GM18498 (cell line): ENCODE data around the gene CST3.
"Not testable (repeated sequence)": the region's sequence is repeated elsewhere in the genome, so short reads cannot be mapped to it uniquely, and the experiment has no call there.

Source experiments
- ATAC-seq: cut with Tn5 transposase; IDR thresholded peaks from one replicate; pipeline ENCODE4 v1.9.1; 2021; ENCODE audit warnings: mild to moderate bottlenecking, moderate library complexity; ENCODE audit not compliant: unreplicated experiment

The CST3 gene

DNA sequence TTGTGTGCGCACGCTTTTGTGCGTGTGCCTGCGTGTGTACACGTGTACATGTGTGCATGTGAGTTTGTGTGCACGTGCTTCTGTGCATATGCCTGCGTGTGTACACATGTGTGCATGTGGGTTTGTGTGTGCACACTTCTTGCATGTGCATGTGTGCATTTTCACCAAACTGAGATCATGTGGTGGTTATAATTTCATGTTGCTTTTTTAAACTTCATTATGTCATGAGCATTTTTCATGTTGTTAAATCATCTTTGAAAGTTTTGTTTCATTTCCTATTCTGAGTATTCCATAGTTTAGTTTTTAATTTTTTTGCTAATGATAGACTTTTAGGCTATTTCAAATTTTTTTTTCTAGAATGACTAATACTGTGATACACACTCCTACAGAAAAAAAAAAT lies 6.4 kb upstream of the CST3 start:
- ATAC-seq: no peak

DNA sequence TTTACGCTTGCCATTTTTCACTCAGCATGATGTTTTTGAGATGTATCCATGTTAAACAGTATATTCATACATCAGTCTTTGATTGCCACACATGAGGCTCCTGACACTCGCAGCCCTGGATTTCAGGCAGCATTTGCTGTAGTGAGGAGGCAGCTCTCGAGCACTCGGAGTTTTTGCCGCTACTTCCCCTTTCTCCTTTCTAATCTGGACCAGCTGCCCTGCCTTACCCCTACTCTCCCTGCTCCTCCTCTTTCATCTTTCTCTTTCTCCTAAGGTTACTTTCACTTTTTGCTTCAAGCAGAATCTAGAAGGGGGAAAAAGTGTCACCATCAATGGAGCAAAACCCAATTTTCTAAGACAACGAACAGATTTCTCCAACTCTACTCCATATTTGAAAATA lies 5.9 kb upstream of the CST3 start:
- ATAC-seq: no peak

GRCh38 chr20:23641936-23642751 lies 4.4 kb upstream of the CST3 start:
- no peak for ATAC-seq

DNA sequence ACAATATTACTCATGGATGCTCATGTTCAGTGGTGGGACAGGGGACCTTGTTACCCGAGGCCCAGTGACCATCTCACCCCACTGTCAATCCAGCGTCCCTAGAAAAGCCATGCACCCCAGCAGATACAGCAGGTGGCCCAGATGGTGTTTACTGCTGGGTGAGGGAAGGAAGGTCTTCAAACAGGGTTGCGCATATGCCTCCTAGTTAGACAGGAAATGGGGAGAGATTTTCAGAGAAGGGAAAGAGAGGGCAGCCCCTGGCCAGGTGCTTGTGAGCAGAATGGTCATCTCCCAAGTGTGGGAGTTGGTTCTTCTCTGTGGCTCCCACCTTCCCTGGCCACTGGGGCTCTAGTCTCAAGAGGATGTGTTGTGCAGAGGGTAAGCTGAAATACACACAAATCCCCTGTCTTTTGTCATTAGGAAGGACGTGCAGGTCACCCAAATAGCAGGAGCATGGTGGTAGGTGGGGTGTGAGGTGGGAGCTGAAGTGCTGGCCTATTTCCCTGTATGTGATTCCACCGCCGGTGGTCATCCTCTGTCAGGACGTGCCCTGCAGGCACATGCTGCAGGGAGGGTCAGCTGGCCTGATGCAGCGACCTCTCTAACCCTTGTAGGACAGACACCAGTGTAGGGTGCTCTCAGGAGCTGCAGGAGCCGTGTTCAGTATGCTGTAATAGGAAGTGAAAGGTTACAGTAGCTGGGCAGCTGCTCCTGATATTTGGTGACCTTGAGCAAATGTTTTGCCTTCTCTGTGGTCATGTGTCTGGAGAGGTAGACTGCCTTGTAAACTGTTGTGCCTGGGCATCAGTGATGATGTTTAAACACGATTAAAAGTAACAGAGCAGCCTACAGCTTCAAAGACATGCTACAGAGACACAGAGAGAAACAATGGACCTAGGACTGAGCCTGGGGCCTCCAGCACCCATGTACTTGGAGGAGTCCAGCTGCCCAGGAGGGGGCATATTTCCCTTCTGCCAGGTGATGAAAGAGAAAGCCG lies 3.2 kb upstream of the CST3 start:
- no peak for ATAC-seq

DNA sequence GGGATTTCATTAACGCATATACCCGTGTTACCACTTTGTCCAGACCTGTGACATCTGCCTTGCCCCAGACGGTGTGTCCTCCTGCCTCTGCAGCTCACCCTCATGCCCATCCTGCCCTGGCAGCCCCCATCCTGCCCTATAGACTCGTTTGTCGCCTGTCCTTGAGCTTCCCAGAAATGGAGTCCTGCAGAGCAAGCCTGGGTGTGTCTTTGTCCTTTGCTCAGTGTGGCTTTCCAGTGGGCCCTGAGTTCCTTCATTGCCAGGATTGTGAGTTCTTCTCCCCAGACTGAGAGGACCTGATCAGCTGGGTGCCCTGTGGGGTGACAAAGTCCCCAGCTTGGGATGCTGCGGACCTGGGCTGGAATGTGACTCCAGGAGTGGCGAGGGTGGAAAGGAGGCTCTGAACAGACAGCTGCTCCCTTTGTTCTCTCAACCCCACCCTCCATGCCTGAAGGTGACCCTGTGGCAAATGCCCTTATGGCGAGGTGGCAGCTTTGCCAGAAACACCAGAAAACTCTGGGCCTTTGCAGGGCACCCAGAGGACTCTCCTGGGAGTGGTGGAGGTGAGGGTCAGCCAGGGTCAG lies 2.4 kb upstream of the CST3 start:
- ATAC-seq: no peak

DNA sequence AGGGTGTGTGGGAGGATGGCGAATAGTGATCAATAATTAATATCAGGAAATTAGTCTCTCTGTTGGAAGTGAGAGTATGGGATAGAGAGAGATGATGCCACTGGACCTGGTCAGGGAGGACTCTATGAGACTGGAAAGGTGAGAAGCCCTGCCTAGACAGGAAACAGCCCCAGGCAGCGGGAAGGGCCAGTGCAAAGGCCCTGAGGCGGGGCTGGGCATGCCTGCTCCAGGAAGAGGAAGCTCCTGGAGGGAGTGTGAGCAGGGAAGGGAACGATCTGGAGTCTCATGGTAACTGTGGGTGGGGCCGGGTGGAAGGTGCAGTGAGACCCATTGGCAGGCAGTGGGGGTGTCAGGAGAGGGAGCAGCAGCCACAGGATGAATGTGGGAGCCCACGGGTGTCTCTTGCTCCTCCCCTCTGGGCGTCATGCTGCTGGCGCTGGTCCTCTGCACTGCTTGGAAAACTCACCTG lies 1.8 kb upstream of the CST3 start:
- ATAC-seq: no peak

GRCh38 chr20:23638309-23638708 lies 554 bp upstream of the CST3 start:
- no peak for ATAC-seq

- ATAC-seq: no peak
Measured at GRCh38 chr20:23636908-23637281, 860 bp downstream of the CST3 start.

DNA sequence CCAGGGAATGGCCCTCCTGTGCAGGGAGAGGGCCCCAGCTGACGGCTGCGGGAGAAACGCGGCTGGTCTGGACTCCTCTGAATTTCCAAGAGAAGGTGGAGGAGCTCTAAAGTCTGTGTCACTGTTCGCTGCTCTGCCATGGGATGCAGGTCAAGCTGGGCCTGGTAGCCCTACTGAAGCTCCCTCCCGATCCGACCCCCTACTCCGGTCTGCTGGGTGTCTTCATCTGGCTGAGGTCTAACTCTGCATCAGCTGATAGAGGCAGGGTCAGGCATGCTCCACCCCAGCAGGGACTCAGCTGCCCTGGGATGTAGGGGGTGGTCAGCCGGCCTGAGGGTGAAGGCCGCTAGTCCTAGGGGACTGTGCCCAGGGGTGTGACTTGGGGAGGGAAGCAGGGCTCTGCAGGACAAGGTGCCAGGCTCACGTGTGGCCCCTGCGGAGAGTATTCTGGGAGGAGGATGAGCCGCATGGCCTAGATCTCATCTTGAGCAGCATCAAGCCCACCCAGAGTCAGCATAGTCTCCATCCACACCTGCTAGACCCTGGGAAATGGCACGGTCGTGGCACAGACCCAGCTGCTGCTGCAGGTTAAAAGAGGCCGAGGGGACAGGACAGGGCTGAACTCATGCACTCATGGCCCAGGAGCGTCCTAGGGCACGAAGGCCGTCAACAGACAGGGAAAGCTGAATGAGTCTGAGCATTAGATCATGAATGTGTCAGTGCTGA lies 1.4 kb downstream of the CST3 start:
- ATAC-seq: no peak

- ATAC-seq: not testable (repeated sequence)
Measured at GRCh38 chr20:23635768-23636090, 2.0 kb downstream of the CST3 start.

GRCh38 chr20:23634985-23635767 lies 2.6 kb downstream of the CST3 start:
- no peak for ATAC-seq

GRCh38 chr20:23634044-23634801 lies 3.5 kb downstream of the CST3 start:
- no peak for ATAC-seq

DNA sequence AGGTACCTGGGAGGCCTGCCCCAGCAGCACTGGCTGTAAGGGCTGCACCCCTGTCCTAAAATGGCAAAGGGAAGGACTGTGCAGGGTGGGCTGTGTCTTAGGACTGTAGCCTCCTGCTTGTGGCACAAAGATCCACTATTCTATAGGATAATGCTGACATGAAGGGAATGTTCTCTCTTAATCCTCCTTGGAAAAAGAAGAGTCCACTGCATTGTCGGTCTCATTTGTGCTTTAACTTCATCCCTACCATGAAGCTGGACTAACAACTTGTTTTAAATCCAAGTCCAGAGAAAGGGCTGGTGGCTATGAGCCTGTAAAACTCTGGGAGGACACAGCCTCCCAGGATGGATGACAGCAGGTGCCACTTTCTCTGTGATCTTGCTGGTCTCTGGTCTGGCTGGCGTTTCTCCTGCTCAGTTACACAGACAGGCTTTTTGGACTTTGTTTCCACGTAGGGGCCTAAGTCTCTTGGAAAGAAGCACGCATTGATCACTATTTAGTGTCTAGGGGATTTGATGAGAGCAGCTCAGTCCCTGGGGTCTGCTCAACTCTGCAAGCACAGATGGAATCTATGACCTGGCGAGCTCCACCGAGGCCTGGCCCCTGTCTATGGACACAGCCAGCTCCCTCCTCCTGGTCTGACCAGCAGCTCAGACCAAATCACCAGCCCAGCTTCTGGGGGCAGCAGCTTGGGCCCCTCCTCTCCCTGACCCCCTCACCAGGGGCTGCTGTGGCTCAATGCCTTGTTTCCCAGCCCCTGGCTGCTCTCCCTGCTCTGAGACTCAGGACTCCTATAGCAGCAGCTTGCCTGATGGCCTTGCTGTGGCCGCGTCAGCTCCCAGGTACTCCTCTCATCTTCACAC lies 4.8 kb downstream of the CST3 start:
- no peak for ATAC-seq

GRCh38 chr20:23631981-23632710 lies 5.6 kb downstream of the CST3 start:
- no peak for ATAC-seq

GRCh38 chr20:23631226-23631822 lies 6.4 kb downstream of the CST3 start:
- ATAC-seq: no peak

DNA sequence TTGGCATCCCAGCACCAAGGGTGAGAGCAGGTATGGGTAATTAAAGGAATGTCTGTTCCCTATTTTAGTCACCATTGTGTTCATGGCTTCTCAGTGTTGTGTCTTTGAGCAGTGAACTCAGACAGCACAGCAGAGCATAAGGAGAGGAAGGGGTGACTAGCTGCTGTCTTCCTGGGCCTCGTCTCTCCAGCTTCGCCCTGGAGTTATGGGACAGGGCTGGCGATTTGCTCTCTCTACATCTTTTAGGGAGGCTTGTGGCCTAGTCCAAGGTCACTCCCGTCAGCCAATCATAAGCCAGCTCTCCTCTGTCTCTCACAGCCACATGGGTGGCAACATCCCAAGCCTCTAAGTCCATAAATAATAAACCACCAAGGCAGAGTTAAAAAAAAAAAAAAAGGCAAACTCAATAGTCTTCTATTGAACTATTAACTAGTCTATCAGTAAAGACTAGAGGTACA lies 7.3 kb downstream of the CST3 start:
- no peak for ATAC-seq
